Neural crest cell (in vitro differentiated cells): Measurements from ENCODE around the gene FUBP3. TPM values are rescaled to one million over a fixed set of nuclear protein-coding genes. Genes with fewer than 3 reads are reported as not detected.

ENCODE experiments used
- DNase-seq: peaks from one replicate; pipeline ENCODE4 v3.0.0; 2021; ENCODE audit warnings: low read depth, mixed read lengths, low spot score
- H3K27ac Mint-ChIP-seq: one replicate; pipeline ENCODE4 v1.8.0; 2021; ENCODE audit warnings: mild to moderate bottlenecking, mixed read lengths; ENCODE audit not compliant: unreplicated experiment
- H3K27me3 Mint-ChIP-seq: 2 replicates; pipeline ENCODE4 v1.8.0; 2021; ENCODE audit warnings: low read depth, mild to moderate bottlenecking, mixed read lengths
- H3K36me3 Mint-ChIP-seq: 2 replicates; pipeline ENCODE4 v1.8.0; 2021; ENCODE audit warnings: low read depth, mild to moderate bottlenecking, mixed read lengths
- H3K4me1 Mint-ChIP-seq: 2 replicates; pipeline ENCODE4 v1.8.0; 2021; ENCODE audit warnings: mixed read lengths
- H3K4me3 Mint-ChIP-seq: one replicate; pipeline ENCODE4 v1.8.0; 2021; ENCODE audit warnings: mild to moderate bottlenecking, mixed read lengths
- H3K9me3 Mint-ChIP-seq: 2 replicates; pipeline ENCODE4 v1.8.0; 2021; ENCODE audit warnings: mixed read lengths
- total RNA-seq: library from RNA; stranded (reverse); gene quantifications from 2 replicates; pipeline ENCODE4 v1.2.1, GENCODE V29; 2021
- TF ChIP-seq, protein P1 (sequence below): fragments of 200-600 bp; sonication (generic); conservative IDR thresholded peaks from 2 replicates; pipeline ENCODE4 v1.5.0; 2021; ENCODE audit warnings: antibody characterized with exemption, mild to moderate bottlenecking

The FUBP3 gene
- total RNA-seq, 1 donor from 2014 or later = 67.7 TPM

- H3K4me3 Mint-ChIP-seq = no peak overlapping the region
- peaks cover 14% of the 10 kb centered on the region for H3K4me1 Mint-ChIP-seq
- no peak overlapping the region for H3K27ac Mint-ChIP-seq
- H3K27me3 Mint-ChIP-seq = peaks cover 70% of the 10 kb centered on the region
- peaks cover under 1% of the 10 kb centered on the region for H3K36me3 Mint-ChIP-seq
- TF ChIP-seq, protein P1, sequence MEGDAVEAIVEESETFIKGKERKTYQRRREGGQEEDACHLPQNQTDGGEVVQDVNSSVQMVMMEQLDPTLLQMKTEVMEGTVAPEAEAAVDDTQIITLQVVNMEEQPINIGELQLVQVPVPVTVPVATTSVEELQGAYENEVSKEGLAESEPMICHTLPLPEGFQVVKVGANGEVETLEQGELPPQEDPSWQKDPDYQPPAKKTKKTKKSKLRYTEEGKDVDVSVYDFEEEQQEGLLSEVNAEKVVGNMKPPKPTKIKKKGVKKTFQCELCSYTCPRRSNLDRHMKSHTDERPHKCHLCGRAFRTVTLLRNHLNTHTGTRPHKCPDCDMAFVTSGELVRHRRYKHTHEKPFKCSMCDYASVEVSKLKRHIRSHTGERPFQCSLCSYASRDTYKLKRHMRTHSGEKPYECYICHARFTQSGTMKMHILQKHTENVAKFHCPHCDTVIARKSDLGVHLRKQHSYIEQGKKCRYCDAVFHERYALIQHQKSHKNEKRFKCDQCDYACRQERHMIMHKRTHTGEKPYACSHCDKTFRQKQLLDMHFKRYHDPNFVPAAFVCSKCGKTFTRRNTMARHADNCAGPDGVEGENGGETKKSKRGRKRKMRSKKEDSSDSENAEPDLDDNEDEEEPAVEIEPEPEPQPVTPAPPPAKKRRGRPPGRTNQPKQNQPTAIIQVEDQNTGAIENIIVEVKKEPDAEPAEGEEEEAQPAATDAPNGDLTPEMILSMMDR = no peak
- H3K9me3 Mint-ChIP-seq = no peaks in the 10 kb centered on the region
- no peak for DNase-seq
Measured at GRCh38 chr9:130672933-130673615, 93.7 kb downstream of the FUBP3 start.

DNA sequence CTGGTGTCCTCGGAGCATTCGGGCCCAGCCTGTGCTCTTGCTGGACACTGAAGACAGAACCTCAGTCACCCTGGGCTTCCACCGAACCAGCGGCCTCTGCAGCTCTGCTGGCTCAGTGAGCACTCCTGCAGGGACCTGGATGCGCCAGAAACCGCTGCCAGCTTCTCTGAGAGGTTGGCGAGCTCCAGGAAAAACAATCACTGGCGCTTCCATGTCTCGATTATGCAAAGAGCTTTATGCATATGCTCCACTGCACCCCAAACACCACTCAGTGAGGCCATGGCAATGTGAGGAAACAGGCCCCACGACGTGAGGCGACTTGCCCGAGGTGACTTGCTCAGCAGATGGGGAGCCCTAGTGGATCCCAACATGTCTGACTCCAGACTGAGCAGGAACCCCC, 96.0 kb downstream of the FUBP3 start:
- Mint-ChIP-seq H3K4me1 (peaks cover 14% of the 10 kb centered on the region), H3K27me3 (peaks cover 71% of the 10 kb centered on the region), H3K4me3 (no peak overlapping the region), H3K27ac (no peak overlapping the region), H3K9me3 (no peaks in the 10 kb centered on the region), H3K36me3 (no peaks in the 10 kb centered on the region)
- DNase-seq = no peak
- TF ChIP-seq, protein P1 = no peak

DNA sequence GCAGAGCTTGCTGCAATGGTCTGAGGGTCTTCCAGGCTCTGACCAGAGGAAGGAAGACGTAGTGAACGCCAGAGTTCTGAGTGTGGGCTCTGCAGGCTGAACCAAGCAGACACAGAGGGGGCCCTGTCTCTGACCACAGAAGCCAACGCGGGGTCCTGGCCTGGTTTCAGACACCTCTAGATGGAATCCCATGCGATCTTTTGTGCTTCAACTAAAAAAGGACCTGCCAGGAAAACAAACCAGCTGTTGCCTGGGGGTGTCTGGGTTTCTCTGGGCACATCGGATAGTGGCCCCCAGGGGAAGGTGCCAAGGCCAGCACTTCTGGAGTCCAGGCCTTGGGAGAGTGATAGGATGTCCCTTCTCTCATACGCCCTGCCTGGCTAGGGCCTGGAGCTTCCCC, 97.9 kb downstream of the FUBP3 start:
- Mint-ChIP-seq H3K4me1 (peaks cover 9% of the 10 kb centered on the region), H3K27ac (peak overlapping the region; percentile 50), H3K4me3 (no peak overlapping the region), H3K27me3 (peaks cover 61% of the 10 kb centered on the region), H3K9me3 (no peaks in the 10 kb centered on the region), H3K36me3 (no peaks in the 10 kb centered on the region)
- DNase-seq = no peak
- TF ChIP-seq, protein P1 = no peak

DNA sequence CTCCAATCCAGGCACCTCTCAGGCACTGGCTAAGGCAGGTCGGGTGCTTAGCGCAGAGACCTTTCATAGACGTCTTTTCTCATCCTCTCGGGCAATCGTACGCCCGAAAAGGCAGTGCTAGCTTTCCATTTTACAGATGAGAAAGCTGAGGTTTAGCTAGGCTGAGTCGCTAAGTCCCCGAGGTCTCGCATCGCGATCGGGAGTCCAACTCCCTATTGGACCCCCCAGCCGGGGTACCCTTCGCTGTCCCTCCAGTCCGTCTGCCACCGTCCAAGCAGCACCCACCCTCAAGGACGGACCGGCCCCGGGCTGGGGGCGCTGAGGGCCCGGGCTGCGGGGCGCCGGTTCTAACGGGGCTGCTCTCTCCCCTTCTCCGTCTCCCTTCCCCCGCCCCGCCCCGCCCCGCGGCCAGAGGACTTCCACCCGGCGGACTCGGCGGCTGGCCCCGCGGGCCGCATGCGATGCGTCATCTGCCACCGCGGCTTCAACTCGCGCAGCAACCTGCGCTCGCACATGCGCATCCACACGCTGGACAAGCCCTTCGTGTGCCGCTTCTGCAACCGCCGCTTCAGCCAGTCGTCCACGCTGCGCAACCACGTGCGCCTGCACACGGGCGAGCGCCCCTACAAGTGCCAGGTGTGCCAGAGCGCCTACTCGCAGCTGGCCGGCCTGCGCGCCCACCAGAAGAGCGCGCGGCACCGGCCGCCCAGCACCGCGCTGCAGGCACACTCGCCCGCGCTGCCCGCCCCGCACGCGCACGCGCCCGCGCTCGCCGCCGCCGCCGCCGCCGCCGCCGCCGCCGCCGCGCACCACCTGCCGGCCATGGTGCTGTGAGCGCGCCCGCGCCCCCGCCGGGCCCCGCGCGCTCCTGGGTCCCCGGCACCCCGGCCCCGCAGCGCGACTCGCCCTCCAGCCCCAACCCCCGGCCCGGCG, 101.7 kb downstream of the FUBP3 start:
- TF ChIP-seq, protein P1 = no peak
- DNase-seq = peak; percentile 73
- H3K4me1 Mint-ChIP-seq = peaks cover 9% of the 10 kb centered on the region
- no peak overlapping the region for H3K27ac Mint-ChIP-seq
- H3K9me3 Mint-ChIP-seq = no peaks in the 10 kb centered on the region
- peak overlapping the region; percentile 64 for H3K4me3 Mint-ChIP-seq
- no peaks in the 10 kb centered on the region for H3K36me3 Mint-ChIP-seq
- peaks cover 52% of the 10 kb centered on the region for H3K27me3 Mint-ChIP-seq

DNA sequence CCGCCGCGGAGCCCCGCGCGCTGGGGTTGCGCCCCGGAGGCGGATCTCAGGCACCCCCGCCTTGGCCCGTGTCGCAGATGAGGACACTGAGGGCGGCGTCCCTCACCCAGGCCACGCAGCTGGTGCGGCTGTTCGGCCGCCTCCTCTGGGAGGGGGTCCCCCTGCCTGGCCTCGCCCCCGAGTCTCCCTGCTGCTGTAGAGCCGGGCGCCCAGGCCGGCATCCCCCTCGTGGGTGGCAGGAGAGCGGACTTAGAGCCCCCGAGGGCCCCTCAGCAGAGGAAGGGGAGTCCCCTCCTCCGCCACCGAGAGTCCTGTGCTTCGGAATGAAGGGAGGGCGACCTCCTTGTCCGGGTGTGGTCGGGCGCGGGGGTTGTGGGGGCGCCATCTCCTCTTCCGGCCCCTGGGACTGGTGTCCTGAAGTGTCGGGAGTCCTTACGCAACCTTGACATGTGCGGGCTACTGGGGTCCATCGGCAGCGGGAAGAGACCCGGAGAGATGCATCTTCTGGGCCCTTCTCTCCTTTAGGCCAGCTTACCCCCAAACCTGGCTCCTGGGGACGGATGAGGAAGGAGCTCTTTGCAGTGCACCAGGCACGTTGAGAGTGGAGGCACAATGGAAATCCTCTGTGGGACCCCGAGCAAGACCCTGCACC, 102.5 kb downstream of the FUBP3 start:
- Mint-ChIP-seq H3K9me3 (no peaks in the 10 kb centered on the region), H3K4me3 (peak overlapping the region; percentile 89), H3K4me1 (peaks cover 5% of the 10 kb centered on the region), H3K27ac (no peak overlapping the region), H3K27me3 (peaks cover 48% of the 10 kb centered on the region), H3K36me3 (no peaks in the 10 kb centered on the region)
- DNase-seq = no peak
- TF ChIP-seq, protein P1 = no peak
